Gastroesophageal sphincter (tissue), 4 donors: ENCODE data around the gene CPXM2. TPM values are rescaled to one million over a fixed set of nuclear protein-coding genes. Genes with fewer than 3 reads are reported as not detected.

Experiments
- ATAC-seq: fragments of 150-250 bp; one replicate; pipeline ENCODE4 v1.9.1; 2016; ENCODE audit warnings: mild to moderate bottlenecking, moderate library complexity
- H3K27ac ChIP-seq, 4 donors: fragments of 200-600 bp; sonication (generic) in 3 of 4; 1 replicate in 3 of 4; 2 replicates in 1 of 4; pipeline ENCODE4 v1.5.1; 2016 to 2019
- H3K27me3 ChIP-seq: fragments of 200-600 bp; sonication (generic); one replicate; pipeline ENCODE4 v1.5.1; 2019
- H3K36me3 ChIP-seq, 2 donors: fragments of 200-600 bp; sonication (generic); one replicate each; pipeline ENCODE4 v1.5.1; 2019; ENCODE audit warnings: control low read depth in 1 of 2
- H3K4me1 ChIP-seq, 3 donors: fragments of 200-600 bp; sonication (generic); 1 replicate in 2 of 3; 2 replicates in 1 of 3; pipeline ENCODE4 v1.5.1; 2016 to 2019; ENCODE audit warnings: control low read depth in 2 of 3
- H3K4me3 ChIP-seq, 2 donors: fragments of 200-600 bp; sonication (generic); one replicate each; pipeline ENCODE4 v1.5.1; 2019; ENCODE audit warnings: mild to moderate bottlenecking in 1 of 2, moderate library complexity in 1 of 2
- H3K9me3 ChIP-seq, 3 donors: fragments of 200-600 bp; sonication (generic); one replicate each; pipeline ENCODE4 v1.5.1; 2017 to 2019; ENCODE audit warnings: control low read depth in 2 of 3
- CTCF ChIP-seq, 4 experiments: fragments of 200-600 bp in 2 of 4; fragments of 450-650 bp in 2 of 4; sonication (generic) in 1 of 4; IDR thresholded peaks; one replicate each; pipeline ENCODE4 v1.5.1; 2017 to 2019; ENCODE audit warnings: antibody characterized with exemption in 4 of 4, mild to moderate bottlenecking in 2 of 4, moderate library complexity in 2 of 4
- EP300 ChIP-seq: sonication (generic); formaldehyde crosslinking; IDR thresholded peaks from one replicate; pipeline ENCODE4 v1.6.1; 2017; ENCODE audit warnings: antibody characterized with exemption, mild to moderate bottlenecking
- POLR2A ChIP-seq, 2 donors: fragments of 450-650 bp; IDR thresholded peaks; one replicate each; pipeline ENCODE4 v1.6.1; 2017; ENCODE audit warnings: antibody characterized with exemption in 2 of 2, mild to moderate bottlenecking in 2 of 2, moderate library complexity in 1 of 2
- POLR2AphosphoS5 ChIP-seq: sonication (generic); formaldehyde crosslinking; IDR thresholded peaks from one replicate; pipeline ENCODE4 v1.6.1; 2017; ENCODE audit warnings: antibody characterized with exemption
- WGBS, 2 donors: methylation state at CpG; one replicate each; pipeline ENCODE4 v1.1.5; 2018; ENCODE audit warnings: low coverage in 1 of 2; 5-methylcytosine and 5-hydroxymethylcytosine counted together
- total RNA-seq, 4 donors: library from RNA; depleted of rRNA; stranded (reverse); fragments of >200 nt; gene quantifications; one replicate each; pipeline ENCODE4 v1.1.0, GENCODE V29; 2016

CPXM2 gene
- total RNA-seq, 4 donors from 2014 or later: 57.1 to 165 (median 85.1) TPM

DNA sequence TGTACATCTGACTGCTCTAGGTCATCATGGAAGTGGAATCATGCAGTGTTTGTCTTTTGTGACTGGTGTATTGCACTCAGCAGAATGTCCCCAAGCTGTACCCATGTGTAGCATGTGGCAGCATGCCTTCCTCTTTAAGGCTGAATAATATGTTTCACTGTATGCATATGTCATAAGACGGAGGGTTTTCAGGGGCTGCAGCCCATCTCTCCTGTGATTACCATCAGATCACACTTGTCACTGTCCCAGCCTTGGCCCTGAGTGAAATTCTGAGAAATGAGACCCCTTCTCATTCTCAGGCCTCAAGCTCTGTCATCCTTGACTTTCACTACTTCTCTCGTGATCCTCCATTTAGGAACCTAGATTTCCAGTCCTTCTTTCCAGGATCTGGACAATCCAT, 50.0 kb downstream of the CPXM2 start:
- Histone ChIP-seq H3K36me3 (peaks cover 0 to 9% of the 10 kb centered on the region in 2 donors), H3K9me3 (no peaks in the 10 kb centered on the region), H3K4me3 (no peak overlapping the region), H3K27ac (peak overlapping the region; percentile 4 to 73 (median 65)), H3K27me3 (no peaks in the 10 kb centered on the region), H3K4me1 (peaks cover 0 to 45% (median 12%) of the 10 kb centered on the region in 3 donors)
- 73 to 82% methylated on average over 1 to 2 of the region's 2 CpGs for WGBS, 2 donors
- TF ChIP-seq CTCF (IDR thresholded peaks at IDR 0.05) (no peak), EP300 (no peak), POLR2AphosphoS5 (no peak)
- ATAC-seq: no peak

- no peak overlapping the region for H3K4me3 ChIP-seq
- WGBS, 2 donors: 67 to 84% methylated on average over 1 to 9 of the region's 9 CpGs
- TF ChIP-seq CTCF (IDR thresholded peaks at IDR 0.05) (no peak), EP300 (no peak), POLR2AphosphoS5 (no peak), POLR2A (IDR thresholded peaks at IDR 0.05) (no peak)
- peak overlapping the region in 2 of 4 donors; percentile 64 to 73 for H3K27ac ChIP-seq
- no peak for ATAC-seq
- peaks cover 0 to 9% of the 10 kb centered on the region in 2 donors for H3K36me3 ChIP-seq
- H3K4me1 ChIP-seq: peaks cover 1 to 49% (median 12%) of the 10 kb centered on the region in 3 donors
- no peaks in the 10 kb centered on the region for H3K27me3 ChIP-seq
- no peaks in the 10 kb centered on the region for H3K9me3 ChIP-seq
Observed at GRCh38 chr10:123841115-123841514, 50.5 kb downstream of the CPXM2 start.

GRCh38 chr10:123840714-123841113, 50.9 kb downstream of the CPXM2 start:
- Histone ChIP-seq H3K27ac (peak overlapping the region in 1 of 4 donors; percentile 73), H3K4me1 (peaks cover 5 to 53% (median 12%) of the 10 kb centered on the region in 3 donors), H3K9me3 (no peaks in the 10 kb centered on the region), H3K4me3 (no peak overlapping the region), H3K36me3 (peaks cover 0 to 9% of the 10 kb centered on the region in 2 donors), H3K27me3 (no peaks in the 10 kb centered on the region)
- no peak for TF ChIP-seq POLR2A (IDR thresholded peaks at IDR 0.05)
- TF ChIP-seq POLR2AphosphoS5: no peak
- TF ChIP-seq EP300: no peak
- TF ChIP-seq CTCF (IDR thresholded peaks at IDR 0.05): no peak
- 69 to 82% methylated on average over 4 of the region's 4 CpGs for whole genome bisulfite sequencing, 2 donors
- no peak for ATAC-seq

DNA sequence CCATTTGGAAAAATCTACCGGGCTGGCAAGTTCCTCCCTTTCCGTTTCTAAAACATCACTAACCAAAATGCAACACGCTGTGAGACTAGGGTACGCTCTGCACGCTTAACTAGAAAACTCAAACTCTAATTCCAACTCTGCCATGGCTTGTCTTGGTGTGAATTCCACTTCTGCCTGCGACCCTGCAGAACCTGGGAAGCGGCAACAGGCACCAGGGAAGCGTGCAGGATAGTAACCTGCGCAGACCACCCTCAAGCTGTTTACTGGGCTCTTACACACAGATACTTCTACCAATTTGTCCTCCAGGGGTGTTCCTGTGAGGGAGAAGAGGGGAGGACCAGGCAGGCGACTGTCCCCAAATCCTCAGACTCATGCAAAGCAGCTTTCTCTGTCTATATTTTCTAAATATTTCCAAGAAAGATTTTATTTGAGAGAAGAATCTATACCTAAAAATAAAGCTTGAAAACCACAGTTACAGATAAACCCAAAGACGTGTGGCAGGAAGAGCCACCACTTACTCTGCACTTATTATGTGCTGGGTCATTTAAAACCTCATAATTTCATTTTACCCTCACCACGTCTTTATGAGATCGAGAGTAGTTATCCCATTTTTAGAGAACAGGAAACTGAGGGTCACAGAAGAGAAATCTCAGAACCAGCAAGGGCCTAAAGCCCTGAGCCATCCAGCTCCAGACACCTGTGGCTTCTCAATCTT, 52.9 kb downstream of the CPXM2 start:
- ATAC-seq: no peak
- WGBS, 2 donors: 74 to 80% methylated on average over 9 to 11 of the region's 13 CpGs
- Histone ChIP-seq H3K27ac (peak overlapping the region in 1 of 4 donors; percentile 12), H3K36me3 (peaks cover 0 to 9% of the 10 kb centered on the region in 2 donors), H3K4me3 (no peak overlapping the region), H3K9me3 (no peaks in the 10 kb centered on the region), H3K4me1 (peaks cover 11 to 59% (median 13%) of the 10 kb centered on the region in 3 donors), H3K27me3 (no peaks in the 10 kb centered on the region)
- TF ChIP-seq EP300 (no peak), POLR2A (IDR thresholded peaks at IDR 0.05) (no peak), CTCF (IDR thresholded peaks at IDR 0.05) (no peak), POLR2AphosphoS5 (no peak)

DNA sequence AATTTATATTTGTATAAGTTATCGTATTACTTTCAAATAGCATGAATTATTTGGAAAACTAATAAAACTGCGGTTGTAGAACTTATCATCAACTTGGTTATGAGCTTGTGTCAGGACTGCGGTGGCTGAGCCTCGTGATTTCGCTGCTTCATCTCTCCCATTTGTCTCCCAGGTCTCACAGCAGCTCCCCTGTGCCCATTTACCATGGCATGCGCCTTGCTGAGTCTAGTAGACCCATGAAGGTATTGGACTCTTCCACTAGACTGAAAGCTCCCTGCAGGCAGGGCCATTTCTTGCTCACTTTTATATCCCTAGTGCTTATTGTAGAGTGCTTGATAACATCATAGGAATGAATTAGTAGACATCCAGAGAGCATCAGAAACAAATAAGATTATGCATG, 53.9 kb downstream of the CPXM2 start:
- TF ChIP-seq POLR2A (IDR thresholded peaks at IDR 0.05) (no peak), CTCF (IDR thresholded peaks at IDR 0.05) (no peak), EP300 (no peak), POLR2AphosphoS5 (no peak)
- no peak for ATAC-seq
- Histone ChIP-seq H3K4me3 (no peak overlapping the region), H3K27ac (no peak overlapping the region), H3K4me1 (peaks cover 6 to 59% (median 13%) of the 10 kb centered on the region in 3 donors), H3K36me3 (peaks cover 0 to 9% of the 10 kb centered on the region in 2 donors), H3K27me3 (no peaks in the 10 kb centered on the region), H3K9me3 (no peaks in the 10 kb centered on the region)
- 95 to 96% methylated on average over 4 to 6 of the region's 6 CpGs for WGBS, 2 donors
